Measurements from ENCODE around the gene CBFA2T2.
"Not testable (repeated sequence)": the region's sequence is repeated elsewhere in the genome, so short reads cannot be mapped to it uniquely, and the experiment has no call there.

CBFA2T2 gene

GRCh38 chr20:33566781-33567603 is 77.1 kb downstream of the CBFA2T2 start:
- peak overlapping the region; percentile 38 for H3K27ac ChIP-seq

GRCh38 chr20:33567949-33568348 is 78.1 kb downstream of the CBFA2T2 start:
- TF ChIP-seq CTCF (conservative IDR thresholded peaks at IDR 0.05): no peak
- peak overlapping the region; percentile 38; the same call in 1 of the 2 replicates for H3K27ac ChIP-seq

More at GRCh38 chr20:33566781-33567603, 77.1 kb downstream of the CBFA2T2 start:
- no peak for TF ChIP-seq CTCF (conservative IDR thresholded peaks at IDR 0.05)

- 0 out of 2 replicates have a peak overlapping the region, but pooled peaks have one; percentile 38 for H3K27ac ChIP-seq
- no peak for TF ChIP-seq CTCF (conservative IDR thresholded peaks at IDR 0.05)
These were observed 78.5 kb downstream of the CBFA2T2 start for GRCh38 chr20:33568378-33568777.

- H3K27ac ChIP-seq: no peak overlapping the region
- no peak for TF ChIP-seq CTCF (conservative IDR thresholded peaks at IDR 0.05)
These were observed 79.2 kb downstream of the CBFA2T2 start for GRCh38 chr20:33568868-33569801.

- TF ChIP-seq CTCF (conservative IDR thresholded peaks at IDR 0.05): no peak
- no peak overlapping the region for H3K27ac ChIP-seq
These were observed 80.0 kb downstream of the CBFA2T2 start for GRCh38 chr20:33569802-33570391.

GRCh38 chr20:33570743-33571142 is 80.8 kb downstream of the CBFA2T2 start:
- no peak for TF ChIP-seq CTCF (conservative IDR thresholded peaks at IDR 0.05)
- H3K27ac ChIP-seq: no peak overlapping the region

GRCh38 chr20:33573268-33573667 is 83.4 kb downstream of the CBFA2T2 start:
- not testable (repeated sequence) for H3K27ac ChIP-seq

Measured in VCaP (cell line).